MM.1S (cell line): ENCODE measurements around the gene TMEM238L.

Experiments
- EZH2 ChIP-seq: fragments of 300-600 bp; sonication (generic); optimal IDR thresholded peaks from 2 replicates; pipeline ENCODE3; 2017; ENCODE audit warnings: low read depth, mild to moderate bottlenecking, antibody characterized with exemption, low read length, mixed read lengths
- EZH2phosphoT487 ChIP-seq: fragments of 300-600 bp; sonication (generic); IDR thresholded peaks from 2 replicates; pipeline ENCODE4 v1.6.1; 2018; ENCODE audit warnings: antibody characterized with exemption, low read length
- TF ChIP-seq, protein P1 (sequence below): fragments of 300-600 bp; sonication (generic); IDR thresholded peaks from 2 replicates; pipeline ENCODE4 v1.5.1; 2016; ENCODE audit warnings: antibody characterized with exemption, low read length, mixed read lengths

- TF ChIP-seq, protein P1, sequence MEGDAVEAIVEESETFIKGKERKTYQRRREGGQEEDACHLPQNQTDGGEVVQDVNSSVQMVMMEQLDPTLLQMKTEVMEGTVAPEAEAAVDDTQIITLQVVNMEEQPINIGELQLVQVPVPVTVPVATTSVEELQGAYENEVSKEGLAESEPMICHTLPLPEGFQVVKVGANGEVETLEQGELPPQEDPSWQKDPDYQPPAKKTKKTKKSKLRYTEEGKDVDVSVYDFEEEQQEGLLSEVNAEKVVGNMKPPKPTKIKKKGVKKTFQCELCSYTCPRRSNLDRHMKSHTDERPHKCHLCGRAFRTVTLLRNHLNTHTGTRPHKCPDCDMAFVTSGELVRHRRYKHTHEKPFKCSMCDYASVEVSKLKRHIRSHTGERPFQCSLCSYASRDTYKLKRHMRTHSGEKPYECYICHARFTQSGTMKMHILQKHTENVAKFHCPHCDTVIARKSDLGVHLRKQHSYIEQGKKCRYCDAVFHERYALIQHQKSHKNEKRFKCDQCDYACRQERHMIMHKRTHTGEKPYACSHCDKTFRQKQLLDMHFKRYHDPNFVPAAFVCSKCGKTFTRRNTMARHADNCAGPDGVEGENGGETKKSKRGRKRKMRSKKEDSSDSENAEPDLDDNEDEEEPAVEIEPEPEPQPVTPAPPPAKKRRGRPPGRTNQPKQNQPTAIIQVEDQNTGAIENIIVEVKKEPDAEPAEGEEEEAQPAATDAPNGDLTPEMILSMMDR: no peak
- no peak for TF ChIP-seq EZH2
- TF ChIP-seq EZH2phosphoT487: no peak
Observed at GRCh38 chr17:10790491-10791401, 13.2 kb downstream of the TMEM238L start.
